ENCODE results near the gene KCNJ6.

KCNJ6 gene

GRCh38 chr21:37909936-37910335 is 6.3 kb downstream of the KCNJ6 start:
- H3F3A ChIP-seq (ENCODE audit: insufficient read depth, low read length) = no peaks in the 10 kb centered on the region
- H3K9me3 ChIP-seq (ENCODE audit: low read length) = no peaks in the 10 kb centered on the region
- no peak overlapping the region for H2AFZ ChIP-seq (ENCODE audit: low read length)
- H3K4me3 ChIP-seq (ENCODE audit: low read depth, low read length, poor library complexity, severe bottlenecking) = no peak overlapping the region
- H3K4me1 ChIP-seq (ENCODE audit: insufficient read depth, low read length, severe bottlenecking) = no peaks in the 10 kb centered on the region
- no peak overlapping the region for H3K27ac ChIP-seq (ENCODE audit: low read depth, low read length, poor library complexity, severe bottlenecking)
- no peak overlapping the region for H3K9ac ChIP-seq (ENCODE audit: low read length)
- H3K36me3 ChIP-seq (ENCODE audit: insufficient read depth, low read length) = no peaks in the 10 kb centered on the region
- no peak for TF ChIP-seq EZH2 (IDR thresholded peaks at IDR 0.05; ENCODE audit: borderline replicate concordance, low read length)
- TF ChIP-seq, protein P1, sequence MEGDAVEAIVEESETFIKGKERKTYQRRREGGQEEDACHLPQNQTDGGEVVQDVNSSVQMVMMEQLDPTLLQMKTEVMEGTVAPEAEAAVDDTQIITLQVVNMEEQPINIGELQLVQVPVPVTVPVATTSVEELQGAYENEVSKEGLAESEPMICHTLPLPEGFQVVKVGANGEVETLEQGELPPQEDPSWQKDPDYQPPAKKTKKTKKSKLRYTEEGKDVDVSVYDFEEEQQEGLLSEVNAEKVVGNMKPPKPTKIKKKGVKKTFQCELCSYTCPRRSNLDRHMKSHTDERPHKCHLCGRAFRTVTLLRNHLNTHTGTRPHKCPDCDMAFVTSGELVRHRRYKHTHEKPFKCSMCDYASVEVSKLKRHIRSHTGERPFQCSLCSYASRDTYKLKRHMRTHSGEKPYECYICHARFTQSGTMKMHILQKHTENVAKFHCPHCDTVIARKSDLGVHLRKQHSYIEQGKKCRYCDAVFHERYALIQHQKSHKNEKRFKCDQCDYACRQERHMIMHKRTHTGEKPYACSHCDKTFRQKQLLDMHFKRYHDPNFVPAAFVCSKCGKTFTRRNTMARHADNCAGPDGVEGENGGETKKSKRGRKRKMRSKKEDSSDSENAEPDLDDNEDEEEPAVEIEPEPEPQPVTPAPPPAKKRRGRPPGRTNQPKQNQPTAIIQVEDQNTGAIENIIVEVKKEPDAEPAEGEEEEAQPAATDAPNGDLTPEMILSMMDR (IDR thresholded peaks at IDR 0.05; ENCODE audit: low read length) = no peak
- no peaks in the 10 kb centered on the region for H3K79me2 ChIP-seq (ENCODE audit: insufficient read depth, low read length)
- no peaks in the 10 kb centered on the region for H3K9me2 ChIP-seq (ENCODE audit: low read depth, low read length)
- no peaks in the 10 kb centered on the region for H4K20me1 ChIP-seq (ENCODE audit: insufficient read depth, low read length)
- H3K27me3 ChIP-seq (ENCODE audit: insufficient read depth, low read length) = no peaks in the 10 kb centered on the region
- H3K4me2 ChIP-seq (ENCODE audit: low read length) = no peak overlapping the region

DNA sequence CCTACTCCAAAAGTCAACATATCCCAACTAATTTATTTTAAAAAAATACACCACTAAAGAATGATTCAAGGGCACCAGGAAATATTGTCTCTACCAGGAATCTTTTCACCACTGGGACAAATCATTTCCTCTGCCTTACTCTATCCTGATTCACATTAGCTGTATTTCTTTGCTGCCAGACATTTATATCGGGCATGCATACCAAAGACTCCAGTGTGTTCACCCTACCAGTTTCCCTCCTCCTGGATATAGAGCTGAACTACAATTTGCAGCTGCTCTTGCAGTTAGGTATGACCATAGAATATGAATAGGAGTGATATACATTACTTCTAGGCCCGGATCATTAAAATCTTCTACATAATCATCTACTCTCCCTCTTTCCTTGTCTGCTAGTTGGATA is 7.6 kb downstream of the KCNJ6 start:
- TF ChIP-seq, protein P1 (IDR thresholded peaks at IDR 0.05; ENCODE audit: low read length) = no peak
- no peak for TF ChIP-seq EZH2 (IDR thresholded peaks at IDR 0.05; ENCODE audit: borderline replicate concordance, low read length)
- Histone ChIP-seq H3K9me2 (ENCODE audit: low read depth, low read length) (no peaks in the 10 kb centered on the region), H3K4me1 (ENCODE audit: insufficient read depth, low read length, severe bottlenecking) (no peaks in the 10 kb centered on the region), H3K9ac (ENCODE audit: low read length) (no peak overlapping the region), H3K36me3 (ENCODE audit: insufficient read depth, low read length) (no peaks in the 10 kb centered on the region), H2AFZ (ENCODE audit: low read length) (no peak overlapping the region), H3K27ac (ENCODE audit: low read depth, low read length, poor library complexity, severe bottlenecking) (no peak overlapping the region), H3K9me3 (ENCODE audit: low read length) (no peaks in the 10 kb centered on the region), H3F3A (ENCODE audit: insufficient read depth, low read length) (no peaks in the 10 kb centered on the region), H3K4me3 (ENCODE audit: low read depth, low read length, poor library complexity, severe bottlenecking) (no peak overlapping the region), H4K20me1 (ENCODE audit: insufficient read depth, low read length) (no peaks in the 10 kb centered on the region), H3K79me2 (ENCODE audit: insufficient read depth, low read length) (no peaks in the 10 kb centered on the region), H3K27me3 (ENCODE audit: insufficient read depth, low read length) (no peaks in the 10 kb centered on the region), H3K4me2 (ENCODE audit: low read length) (no peak overlapping the region)

- no peaks in the 10 kb centered on the region for H3K4me1 ChIP-seq (ENCODE audit: insufficient read depth, low read length, severe bottlenecking)
- no peaks in the 10 kb centered on the region for H3K27me3 ChIP-seq (ENCODE audit: insufficient read depth, low read length)
- no peaks in the 10 kb centered on the region for H3K9me2 ChIP-seq (ENCODE audit: low read depth, low read length)
- H2AFZ ChIP-seq (ENCODE audit: low read length) = no peak overlapping the region
- no peak overlapping the region for H3K27ac ChIP-seq (ENCODE audit: low read depth, low read length, poor library complexity, severe bottlenecking)
- H4K20me1 ChIP-seq (ENCODE audit: insufficient read depth, low read length) = no peaks in the 10 kb centered on the region
- TF ChIP-seq, protein P1 (IDR thresholded peaks at IDR 0.05; ENCODE audit: low read length) = no peak
- no peak for TF ChIP-seq EZH2 (IDR thresholded peaks at IDR 0.05; ENCODE audit: borderline replicate concordance, low read length)
- no peaks in the 10 kb centered on the region for H3K36me3 ChIP-seq (ENCODE audit: insufficient read depth, low read length)
- H3K4me2 ChIP-seq (ENCODE audit: low read length) = no peak overlapping the region
- no peaks in the 10 kb centered on the region for H3F3A ChIP-seq (ENCODE audit: insufficient read depth, low read length)
- H3K79me2 ChIP-seq (ENCODE audit: insufficient read depth, low read length) = no peaks in the 10 kb centered on the region
- H3K4me3 ChIP-seq (ENCODE audit: low read depth, low read length, poor library complexity, severe bottlenecking) = no peak overlapping the region
- H3K9ac ChIP-seq (ENCODE audit: low read length) = no peak overlapping the region
- H3K9me3 ChIP-seq (ENCODE audit: low read length) = no peaks in the 10 kb centered on the region
Measured at GRCh38 chr21:37907076-37907475, 9.2 kb downstream of the KCNJ6 start.
